Measurements from ENCODE around the gene MEGF11.

MEGF11 gene

DNA sequence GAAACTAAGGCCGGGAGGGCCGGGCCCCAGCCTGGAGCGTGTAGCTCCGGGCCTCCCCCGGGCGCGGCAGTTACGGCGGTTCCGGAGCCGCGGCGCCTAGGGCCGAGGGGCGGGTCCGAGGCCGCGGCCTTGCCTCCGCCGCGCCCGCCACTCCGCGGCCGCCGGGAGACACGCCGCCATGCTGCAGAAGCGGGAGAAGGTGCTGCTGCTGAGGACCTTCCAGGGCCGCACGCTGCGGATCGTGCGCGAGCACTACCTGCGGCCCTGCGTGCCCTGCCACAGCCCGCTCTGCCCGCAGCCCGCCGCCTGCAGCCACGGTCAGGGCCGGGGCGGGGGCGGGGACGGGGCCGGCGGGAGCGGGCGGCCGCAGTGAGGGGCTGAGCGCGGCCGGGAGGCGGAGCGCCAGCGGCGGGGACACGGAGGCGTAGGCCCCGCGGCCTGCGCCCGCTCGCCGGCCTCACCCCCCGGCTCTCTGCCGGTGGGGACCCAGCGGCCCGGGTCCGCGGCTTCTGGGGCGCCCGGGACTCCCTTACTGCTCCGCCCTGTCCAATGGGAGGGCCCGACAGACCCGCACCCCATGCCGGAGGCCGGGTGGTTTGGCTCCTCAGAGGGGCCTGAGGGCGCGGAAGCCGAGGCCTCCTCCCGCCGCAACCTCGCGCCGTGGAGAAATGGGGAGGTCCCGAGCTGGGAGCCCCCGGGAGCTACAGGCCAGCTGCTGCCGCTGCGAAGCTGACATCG, 40.0 kb upstream of the MEGF11 start, which contains the start of gene DIS3L:
TSS of gene DIS3L (plus strand) at position 150 of the 738 bp plus-strand sequence. CDS start at position 179, 29 bp downstream.
- H3K4me3 ChIP-seq (ENCODE audit: low read depth, low read length), result peak within 1 kb of the TSS; percentile 71
- TF ChIP-seq, protein P1, sequence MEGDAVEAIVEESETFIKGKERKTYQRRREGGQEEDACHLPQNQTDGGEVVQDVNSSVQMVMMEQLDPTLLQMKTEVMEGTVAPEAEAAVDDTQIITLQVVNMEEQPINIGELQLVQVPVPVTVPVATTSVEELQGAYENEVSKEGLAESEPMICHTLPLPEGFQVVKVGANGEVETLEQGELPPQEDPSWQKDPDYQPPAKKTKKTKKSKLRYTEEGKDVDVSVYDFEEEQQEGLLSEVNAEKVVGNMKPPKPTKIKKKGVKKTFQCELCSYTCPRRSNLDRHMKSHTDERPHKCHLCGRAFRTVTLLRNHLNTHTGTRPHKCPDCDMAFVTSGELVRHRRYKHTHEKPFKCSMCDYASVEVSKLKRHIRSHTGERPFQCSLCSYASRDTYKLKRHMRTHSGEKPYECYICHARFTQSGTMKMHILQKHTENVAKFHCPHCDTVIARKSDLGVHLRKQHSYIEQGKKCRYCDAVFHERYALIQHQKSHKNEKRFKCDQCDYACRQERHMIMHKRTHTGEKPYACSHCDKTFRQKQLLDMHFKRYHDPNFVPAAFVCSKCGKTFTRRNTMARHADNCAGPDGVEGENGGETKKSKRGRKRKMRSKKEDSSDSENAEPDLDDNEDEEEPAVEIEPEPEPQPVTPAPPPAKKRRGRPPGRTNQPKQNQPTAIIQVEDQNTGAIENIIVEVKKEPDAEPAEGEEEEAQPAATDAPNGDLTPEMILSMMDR (conservative IDR thresholded peaks at IDR 0.05; ENCODE audit: low read depth, low read length), result no peak
- DNase-seq (ENCODE audit: low read depth), result peak; percentile 48

DNA sequence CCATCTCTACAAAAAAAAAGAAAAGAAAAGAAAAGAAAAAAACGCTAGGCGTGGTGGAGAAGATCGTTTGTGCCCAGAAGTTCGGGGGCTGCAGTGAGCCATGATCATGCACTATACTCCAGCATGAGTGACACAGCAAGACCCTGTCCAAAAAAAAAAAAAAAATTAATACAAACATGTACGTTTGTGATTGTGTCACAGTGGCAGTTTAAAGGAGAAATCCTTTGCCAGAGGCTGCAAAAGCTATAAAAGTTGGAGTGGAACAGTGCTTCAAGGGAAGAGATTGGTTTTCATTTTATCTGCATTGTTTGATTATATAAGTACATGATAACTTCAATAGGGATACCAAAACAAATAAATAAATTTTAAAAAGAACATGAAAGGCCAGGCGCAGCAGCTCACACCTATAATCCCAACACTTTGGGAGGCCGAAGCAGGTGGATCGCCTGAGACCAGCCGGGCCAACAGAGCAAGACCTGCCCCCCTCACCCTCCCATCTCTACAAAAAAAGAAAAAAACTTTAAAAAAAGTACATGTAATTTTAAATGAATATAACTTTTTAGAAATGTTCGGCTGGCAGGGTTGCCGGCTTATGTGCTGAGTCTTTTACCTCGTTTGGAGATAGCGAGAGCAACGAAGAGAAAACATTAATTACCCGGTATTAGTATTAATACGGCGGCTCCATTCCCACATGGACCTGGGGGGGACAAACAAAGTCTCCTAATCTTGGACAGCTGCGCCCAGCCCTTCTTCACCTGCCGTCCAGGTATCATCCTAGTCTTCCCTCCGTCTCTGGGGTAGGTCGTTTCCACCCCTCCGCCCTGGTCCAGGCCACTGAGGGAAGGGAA, 39.2 kb upstream of the MEGF11 start:
- peak overlapping the region; percentile 71 for H3K4me3 ChIP-seq (ENCODE audit: low read depth, low read length)
- no peak for DNase-seq (ENCODE audit: low read depth)
- TF ChIP-seq, protein P1 (conservative IDR thresholded peaks at IDR 0.05; ENCODE audit: low read depth, low read length), result no peak

DNA sequence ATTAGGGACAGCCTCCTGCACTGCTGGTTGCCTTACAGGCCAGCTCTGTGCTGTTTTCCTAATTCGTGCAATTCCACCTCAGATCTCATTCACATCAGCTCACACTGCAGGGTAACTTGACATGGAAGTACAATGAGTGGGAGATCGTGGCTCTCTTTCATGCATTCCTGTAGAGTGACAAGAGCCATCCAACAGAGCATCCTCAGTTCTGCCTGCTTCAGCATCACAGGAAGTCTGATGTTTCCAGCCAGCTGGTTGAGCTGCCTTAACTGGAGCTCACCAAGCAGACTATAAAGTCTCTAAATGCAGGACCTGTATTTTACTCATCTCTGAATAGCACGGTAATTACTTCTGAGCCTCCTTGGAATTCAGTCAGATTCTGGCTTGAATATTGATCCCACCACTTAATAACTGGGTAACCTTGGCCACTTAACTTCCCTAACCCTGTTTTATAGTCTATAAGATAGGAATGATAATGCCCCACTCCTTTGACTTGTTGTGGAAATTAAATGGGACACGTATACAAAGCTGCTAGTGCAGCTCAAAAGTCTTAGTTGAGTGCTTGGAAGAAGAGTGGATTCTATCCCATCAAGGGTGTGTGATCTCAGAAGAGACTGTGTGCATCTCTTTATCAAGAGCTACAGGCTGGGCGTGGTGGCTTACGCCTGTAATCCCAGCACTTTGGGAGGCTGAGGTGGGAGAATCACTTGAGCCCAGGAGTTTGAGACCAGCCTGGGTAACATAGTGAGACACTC, 38.4 kb upstream of the MEGF11 start:
- no peak for DNase-seq (ENCODE audit: low read depth)
- TF ChIP-seq, protein P1 (conservative IDR thresholded peaks at IDR 0.05; ENCODE audit: low read depth, low read length), result no peak
- no peak overlapping the region for H3K4me3 ChIP-seq (ENCODE audit: low read depth, low read length)

DNA sequence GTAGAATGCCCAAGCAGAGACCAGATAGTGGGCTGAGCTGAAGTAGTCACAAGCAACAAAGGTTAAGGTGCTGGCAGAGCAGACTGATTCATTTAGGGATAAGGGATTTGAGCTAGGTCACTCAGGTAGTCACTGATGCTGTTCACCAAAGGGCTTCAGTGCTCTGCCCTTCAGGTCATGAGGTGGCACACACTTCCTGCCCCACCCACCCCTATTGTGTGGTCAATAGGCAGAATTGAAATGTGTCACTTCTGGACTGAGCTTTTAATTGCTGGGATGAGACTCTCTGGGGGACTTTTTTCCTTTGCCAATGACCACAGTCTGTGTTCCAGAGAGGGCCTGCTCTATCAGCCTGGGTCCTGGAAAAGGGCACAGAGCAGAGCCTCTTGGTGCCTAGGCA, 37.0 kb upstream of the MEGF11 start:
- DNase-seq (ENCODE audit: low read depth), result no peak
- H3K4me3 ChIP-seq (ENCODE audit: low read depth, low read length), result no peak overlapping the region
- TF ChIP-seq, protein P1 (conservative IDR thresholded peaks at IDR 0.05; ENCODE audit: low read depth, low read length), result no peak

DNA sequence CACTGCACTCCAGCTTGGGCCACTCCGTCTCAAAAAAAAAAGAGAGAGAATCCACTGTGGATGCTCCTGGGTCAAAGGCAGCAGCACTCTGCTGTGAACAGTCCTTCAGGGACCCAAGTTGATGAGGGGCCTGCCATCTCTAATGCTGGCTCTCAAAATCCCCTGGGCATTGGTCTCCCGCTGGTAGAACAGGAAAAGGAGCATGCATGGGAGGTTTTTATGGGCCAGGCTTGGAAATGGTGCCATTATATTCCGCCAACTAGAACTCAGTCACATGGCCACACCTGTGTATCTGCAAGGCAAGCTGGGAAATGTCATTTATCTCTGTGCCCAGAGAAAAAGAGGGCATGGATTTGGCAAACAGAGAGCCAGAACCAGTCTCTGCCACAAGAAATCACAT, 36.5 kb upstream of the MEGF11 start:
- TF ChIP-seq, protein P1 (conservative IDR thresholded peaks at IDR 0.05; ENCODE audit: low read depth, low read length), result no peak
- DNase-seq (ENCODE audit: low read depth), result no peak
- H3K4me3 ChIP-seq (ENCODE audit: low read depth, low read length), result no peak overlapping the region

DNA sequence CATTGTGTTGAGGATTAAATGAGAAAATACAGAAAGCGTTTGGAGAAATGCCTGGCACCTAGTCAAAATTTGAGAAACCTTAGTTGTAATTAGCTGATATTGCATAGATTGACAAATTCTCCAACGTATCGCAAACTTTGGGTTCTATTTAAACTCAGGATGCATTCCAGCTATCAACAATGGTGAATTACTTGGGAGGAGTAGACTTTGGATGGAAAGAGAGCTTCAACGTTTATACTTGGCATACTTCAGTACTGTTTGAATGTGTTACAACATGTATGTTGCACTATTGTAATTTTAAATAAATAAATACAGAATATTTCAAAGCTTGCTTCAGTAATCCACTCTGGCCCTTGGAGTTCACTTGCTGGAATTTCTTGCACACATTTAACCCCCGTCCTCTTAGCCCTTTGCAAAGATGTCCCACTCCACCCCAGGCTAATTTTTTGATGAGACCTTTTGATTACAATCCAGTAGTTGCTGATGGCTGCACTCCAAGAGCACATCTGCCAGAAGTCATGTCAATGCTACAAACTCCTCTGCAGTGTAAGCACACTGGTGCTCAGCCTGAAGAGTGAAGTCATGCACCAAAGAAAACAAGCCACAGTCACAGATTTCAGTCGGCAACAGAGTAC, 35.1 kb upstream of the MEGF11 start:
- peak; percentile 39 for DNase-seq (ENCODE audit: low read depth)
- H3K4me3 ChIP-seq (ENCODE audit: low read depth, low read length), result no peak overlapping the region
- TF ChIP-seq, protein P1 (conservative IDR thresholded peaks at IDR 0.05; ENCODE audit: low read depth, low read length), result no peak

Measured in choroid plexus epithelial cell (primary cell).